HG03045 (cell line): Measurements from ENCODE around the gene MRPL38.
"Not testable (repeated sequence)": the region's sequence is repeated elsewhere in the genome, so short reads cannot be mapped to it uniquely, and the experiment has no call there.

Experiments
- ATAC-seq: cut with Tn5 transposase; IDR thresholded peaks from one replicate; pipeline ENCODE4 v1.9.1; 2021; ENCODE audit warnings: mild to moderate bottlenecking, moderate library complexity; ENCODE audit not compliant: unreplicated experiment

Gene MRPL38

DNA sequence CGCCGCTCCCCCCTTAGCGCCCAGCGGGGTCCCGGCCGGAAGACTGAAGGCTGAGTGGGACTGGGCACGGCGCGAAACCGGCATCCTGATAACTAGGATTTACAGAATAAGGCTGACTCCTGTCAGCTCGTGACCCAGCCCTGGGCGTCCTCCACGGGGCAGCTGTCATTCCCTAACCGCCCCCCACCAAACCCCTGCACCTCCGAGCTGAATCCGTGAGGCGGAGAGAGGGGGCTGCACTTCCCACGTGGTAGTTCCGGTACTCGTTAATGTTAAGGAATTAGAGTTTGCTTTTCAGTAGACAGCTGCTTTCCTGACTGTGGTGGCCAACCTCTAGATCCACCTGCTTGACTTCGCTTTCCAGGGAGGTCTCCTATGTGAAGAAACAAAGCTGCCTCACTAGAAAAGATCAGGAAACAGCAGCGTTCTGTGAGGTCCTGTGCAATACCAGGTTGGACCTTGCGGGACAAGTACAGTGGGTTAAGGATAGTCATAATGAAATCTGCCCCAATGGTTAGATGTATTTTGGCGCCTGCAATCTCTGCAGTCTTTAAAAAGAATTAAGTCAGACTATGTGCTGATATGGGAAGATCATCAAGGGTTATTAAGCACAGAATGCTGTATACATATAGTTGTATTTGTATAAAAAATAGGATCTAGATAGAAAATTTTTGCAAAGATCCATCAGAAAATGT is 48.5 kb downstream of the MRPL38 start:
- ATAC-seq: no peak

DNA sequence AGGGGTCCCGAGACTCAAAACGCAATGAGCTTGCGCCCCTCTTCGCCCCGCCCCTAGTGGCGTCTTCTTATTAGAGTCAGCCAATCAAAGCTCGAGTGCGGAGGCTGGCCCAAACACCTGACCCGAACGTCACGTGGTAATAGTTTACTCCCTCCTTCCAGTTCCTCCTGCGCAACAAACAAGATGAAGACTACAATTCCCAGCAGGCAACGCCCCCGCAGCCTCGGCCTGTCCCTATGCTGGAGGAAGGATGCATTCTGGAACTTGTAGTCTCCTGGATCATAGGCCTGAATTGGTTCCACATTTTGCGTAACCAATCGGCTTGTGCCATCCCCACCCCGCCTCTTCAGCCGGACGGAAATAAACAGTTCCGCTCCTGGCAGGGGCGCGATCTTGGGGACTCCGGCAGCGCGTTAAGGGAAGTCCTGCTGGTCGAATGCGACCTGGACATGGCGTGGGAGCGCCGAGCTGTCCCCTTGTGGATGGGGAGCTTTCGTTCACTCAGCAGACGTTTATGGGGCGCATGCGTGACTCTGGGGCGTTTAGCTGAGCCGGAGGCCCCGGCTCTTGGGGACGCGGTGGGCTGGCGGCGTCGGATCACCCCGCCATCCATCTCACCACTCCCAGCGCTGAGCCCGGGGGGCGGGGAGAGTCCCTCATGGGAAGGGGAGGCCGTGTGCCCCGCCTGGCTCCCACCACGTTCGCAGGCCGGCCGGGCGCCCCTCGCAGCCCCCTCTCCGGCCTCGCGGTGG is 49.2 kb downstream of the MRPL38 start, which contains the start of gene WBP2:
TSS of gene WBP2 (minus strand) at position 26 of the 752 bp plus-strand sequence. CDS start 38 bp downstream, outside the sequence.
- peak; percentile 88 for ATAC-seq

DNA sequence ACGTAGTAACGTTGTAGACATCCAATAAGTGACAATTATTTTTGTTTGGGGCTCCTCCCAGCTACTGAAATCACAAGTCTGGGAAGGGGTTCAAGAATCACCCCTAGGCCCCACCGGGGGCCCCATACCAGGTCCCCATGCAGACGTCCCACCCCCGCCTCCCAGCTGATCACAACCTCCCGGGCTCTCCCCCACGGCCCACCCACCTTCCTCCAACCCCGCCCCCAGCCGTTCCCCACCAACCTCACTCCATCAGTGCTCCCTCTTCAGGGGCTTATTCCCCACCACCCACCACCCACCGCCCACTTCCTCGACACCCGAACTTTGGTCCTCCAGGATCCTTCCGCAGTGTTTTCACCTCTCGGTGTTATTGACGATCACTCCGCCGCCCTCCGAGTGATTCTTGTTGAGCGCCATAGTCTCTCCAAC is 49.8 kb downstream of the MRPL38 start:
- ATAC-seq: no peak

DNA sequence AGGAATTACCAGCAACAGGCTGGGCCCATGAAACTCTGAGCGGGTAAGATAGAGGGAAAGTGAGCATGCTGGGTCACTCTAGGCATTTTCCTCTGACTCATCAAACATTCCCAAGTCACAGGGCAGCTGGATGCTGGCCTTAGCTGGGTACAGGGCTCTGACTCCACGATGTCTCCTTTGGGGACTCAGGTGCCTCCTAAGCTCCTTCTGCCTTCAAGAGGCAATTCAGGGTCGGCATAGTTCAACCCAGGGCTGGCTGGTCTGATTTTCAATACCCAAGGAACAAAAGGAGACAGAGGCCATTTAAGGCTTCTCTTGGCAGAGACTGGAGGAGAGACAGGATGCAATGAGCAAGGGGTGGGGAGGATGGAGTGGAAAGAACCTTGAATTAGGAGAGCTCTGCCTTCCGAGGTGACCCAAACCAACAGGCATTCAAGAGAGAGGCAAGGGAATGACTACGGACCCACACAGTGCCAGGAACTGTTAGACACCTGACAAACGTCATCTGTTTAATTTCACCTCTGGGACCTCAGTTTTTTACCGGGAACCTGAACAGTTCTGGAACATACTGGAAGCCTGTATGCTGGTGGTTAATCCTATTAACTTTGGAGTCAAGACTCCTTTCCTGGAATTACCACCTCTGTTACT is 50.5 kb downstream of the MRPL38 start:
- ATAC-seq: no peak

DNA sequence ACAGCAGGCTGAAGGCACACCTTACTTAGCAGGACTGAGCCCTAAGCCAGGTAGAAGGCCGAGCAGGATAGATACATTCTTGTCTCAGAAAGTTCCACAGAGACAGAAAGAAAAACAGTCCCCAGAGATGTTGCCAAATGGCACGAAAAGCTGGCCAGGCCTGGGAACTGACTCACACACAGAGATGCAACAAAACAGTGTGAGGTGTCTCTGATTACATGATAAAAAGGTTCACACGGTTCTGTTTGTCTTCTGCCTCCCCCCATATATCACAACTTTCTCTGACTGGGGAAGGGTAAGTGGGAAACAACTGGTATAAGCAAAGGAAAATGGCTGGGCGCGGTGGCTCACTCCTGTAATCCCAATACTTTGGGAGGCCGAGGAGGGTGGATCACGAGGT is 51.3 kb downstream of the MRPL38 start:
- ATAC-seq: no peak

DNA sequence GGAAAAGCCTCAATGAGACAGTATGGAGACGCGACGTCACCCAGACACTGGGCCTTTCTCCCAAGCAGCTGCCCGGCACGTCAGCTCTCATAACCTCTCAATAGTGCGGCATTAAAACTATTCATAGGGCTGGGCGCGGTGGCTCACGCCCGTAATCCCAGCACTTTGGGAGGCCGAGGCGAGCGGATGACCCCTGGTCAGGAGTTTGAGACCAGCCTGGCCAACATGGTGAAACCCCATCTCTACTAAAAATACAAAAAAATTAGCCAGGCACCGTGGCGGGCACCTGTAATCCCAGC is 53.0 kb downstream of the MRPL38 start:
- ATAC-seq: not testable (repeated sequence)

DNA sequence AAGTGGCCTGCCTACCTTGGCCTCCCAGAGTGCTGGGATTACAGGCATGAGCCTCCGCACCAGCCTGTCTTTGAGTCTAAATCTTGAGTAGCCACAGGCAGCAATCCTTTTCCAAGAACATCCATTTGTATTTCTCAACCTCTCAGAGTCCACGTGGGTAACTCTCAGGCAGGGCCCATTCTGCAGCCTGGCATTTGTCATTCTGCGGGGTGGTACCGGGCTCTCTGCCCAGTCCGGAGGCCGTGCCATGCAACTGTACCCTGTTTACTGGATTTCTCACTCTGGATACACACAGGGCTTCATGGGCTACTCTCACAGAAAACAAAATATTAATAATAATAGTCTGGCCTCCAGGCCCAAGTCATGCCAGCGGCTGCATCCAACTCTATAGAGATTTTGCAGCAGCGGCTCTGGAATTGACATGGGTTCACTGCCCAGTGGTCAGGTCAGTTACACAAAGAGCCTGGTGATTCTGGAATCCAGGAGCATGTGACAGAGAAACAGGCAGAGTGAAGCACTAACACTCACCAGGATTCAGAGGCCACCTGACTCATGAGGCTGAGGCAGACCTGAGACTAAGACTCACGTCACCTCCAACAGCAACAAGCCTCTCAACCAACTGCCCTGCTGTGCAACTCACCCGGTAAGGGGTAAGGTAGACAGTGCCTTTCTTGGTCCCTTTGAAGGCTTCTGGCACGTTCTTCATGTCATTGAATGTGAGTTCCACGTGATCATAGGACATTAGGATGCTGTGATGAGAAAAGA is 53.6 kb downstream of the MRPL38 start:
- no peak for ATAC-seq

DNA sequence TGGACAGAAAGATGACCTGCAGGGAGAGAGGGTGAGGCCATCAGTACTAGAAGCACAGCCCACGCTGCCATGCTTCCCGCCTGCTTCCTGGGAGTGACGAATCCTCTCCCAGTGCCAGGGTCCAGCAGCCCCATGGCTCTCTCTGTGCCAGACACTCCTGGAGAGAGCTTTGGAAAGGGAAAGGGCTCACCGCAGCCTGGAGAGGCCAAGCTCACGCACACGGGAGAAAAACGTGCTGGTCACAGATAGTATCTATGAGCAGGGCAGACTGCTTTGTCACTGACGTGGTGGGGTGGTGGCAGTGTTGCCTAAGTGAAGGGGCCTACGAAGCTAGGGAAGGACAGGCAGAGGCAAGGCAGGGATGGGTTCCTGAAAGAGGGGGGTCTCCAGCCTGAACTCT is 55.0 kb downstream of the MRPL38 start:
- ATAC-seq: no peak

DNA sequence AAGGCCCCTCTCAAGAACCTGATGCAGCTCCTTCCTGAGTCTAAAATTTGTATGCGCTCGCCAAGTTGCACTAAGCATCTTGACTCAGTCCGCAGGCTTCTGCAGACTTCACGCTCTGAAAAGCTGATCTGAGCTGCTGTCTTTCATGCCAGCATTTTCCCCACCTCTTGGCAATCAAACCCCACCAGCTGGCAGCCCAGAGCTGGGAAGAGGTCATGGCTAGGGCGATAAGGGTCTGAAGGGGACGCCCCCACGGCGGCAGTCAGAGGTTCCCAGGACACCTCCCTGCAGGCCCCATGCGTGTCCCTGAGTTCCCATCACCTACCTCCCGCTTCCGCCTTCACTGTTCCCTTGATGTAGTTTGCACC is 55.4 kb downstream of the MRPL38 start:
- ATAC-seq: no peak
